SIG-M5 treated with dmso at 0.1 percent for 504 hours (cell line): ENCODE data around the gene CD7.
A peak's percentile ranks its signal among the peaks of the same experiment; 100 is the strongest.

ENCODE experiments used
- DNase-seq: peaks from one replicate; lab custom pipeline; 2025; ENCODE audit not compliant: unreplicated experiment; lab: John Stamatoyannopoulos, UW

The CD7 gene

DNA sequence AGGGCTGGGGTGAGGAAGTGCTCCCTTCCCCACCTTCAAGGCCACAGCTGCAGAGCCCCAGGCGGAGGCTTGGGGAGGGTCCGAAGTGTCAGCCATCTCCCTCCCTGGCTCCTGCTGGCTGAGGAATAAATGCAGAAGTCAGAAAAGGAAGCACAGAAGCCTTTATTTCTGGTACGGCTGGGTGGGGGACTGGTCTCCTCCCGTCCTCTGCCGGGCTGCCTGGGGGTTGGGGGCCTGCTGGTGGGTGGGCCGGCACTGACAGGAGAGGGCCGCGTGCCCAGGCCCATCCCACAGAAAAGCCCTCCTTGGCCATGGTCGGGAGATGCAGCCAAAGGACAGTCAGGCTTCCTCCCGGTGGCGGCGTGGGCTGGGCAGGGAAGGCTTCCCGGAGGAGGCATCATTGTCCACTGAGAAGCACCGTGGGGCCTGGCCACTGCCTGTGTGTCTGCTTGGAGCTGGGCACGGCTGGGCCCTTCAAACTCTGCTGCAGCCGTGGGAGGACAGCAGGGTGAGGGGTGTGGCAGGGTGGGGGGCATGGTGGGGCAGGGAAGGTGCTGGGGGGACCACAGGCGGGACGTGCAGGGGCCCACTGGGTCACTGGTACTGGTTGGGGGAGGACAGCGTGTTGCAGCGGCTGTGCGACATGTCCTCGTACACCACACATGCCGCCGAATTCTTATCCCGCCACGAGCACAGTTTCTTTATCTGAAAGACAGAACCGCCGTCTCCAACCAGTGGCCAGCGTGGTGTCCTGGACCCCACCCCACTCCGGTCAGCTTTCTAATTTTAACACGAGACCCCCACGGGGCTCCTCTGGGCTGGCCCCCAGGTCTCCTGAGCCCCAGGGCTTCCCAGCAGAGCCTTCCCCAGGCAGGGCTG is 2.4 kb downstream of the CD7 start:
- DNase-seq: peak; percentile 41

DNA sequence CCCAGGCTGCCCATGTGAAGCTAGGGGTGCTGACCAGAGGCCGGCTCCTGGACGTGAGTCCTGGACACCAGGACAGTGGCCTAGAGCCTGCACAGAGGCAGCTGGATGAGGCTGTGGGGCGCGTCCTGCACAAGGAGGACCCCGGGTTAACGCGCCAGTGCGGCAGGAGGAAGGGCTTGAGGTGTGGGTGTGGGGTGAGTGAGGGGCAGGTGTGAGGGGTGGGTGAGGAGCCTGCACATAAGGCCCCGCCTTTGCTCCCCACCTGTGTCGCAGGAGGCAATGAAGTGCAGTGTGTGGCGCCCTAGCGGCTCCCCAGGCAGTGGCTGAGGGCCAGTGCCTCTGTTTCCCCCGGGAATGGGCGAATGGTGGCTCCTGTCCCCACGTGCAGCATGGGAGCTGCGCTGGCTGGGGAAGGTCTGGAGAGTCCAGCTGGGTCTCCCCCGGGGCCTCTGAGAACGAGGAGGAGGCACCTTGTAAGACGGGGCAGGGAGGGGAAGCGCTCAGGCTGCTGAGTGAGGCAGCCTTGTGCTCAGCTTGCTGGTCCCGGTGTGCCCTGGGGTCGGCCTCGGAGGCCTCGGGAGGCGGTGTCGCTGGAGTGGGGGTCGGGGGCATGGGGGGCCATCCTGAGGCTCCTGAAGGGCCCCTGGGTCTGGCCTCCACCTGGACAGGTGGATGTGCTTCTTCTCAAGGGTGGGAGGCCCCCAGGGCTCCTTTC is 3.2 kb downstream of the CD7 start:
- DNase-seq: no peak

DNA sequence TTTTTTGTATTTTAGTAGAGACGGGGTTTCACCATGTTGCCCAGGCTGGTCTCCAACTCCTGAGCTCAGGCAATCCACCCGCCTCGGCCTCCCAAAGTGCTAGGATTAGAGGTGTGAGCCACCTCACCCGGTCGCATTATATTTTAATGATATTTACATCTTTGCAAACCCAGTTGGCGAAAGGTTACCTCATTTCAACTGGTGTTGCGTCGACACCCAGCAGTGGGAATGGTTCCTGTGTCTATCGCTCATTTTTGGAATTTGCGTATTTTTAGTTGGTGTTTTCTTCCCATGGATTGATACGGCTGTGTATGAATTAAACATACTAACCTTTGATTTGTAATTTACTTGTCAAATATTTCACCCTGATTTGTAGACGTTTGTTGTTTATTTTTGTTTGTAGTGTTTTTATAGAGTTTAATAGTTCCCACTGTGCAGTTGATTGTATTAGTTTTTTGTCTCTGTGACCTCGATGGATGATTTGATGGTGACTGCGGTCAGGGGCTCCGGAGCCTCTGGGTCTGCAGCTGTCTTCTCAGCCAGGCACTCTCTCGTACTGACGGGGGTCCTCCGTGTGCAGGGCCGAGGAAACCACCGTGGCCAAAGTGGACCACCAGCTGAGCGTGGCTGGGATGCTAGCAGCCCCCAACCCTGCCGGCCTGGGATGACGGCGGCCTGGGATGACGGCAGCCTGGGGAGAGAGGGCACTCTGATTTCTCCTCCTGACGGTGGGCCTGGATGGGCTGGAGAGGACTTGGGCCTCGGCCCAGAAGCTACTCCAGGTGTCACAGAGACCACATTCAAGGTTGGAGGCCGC is 4.0 kb downstream of the CD7 start:
- DNase-seq: no peak

DNA sequence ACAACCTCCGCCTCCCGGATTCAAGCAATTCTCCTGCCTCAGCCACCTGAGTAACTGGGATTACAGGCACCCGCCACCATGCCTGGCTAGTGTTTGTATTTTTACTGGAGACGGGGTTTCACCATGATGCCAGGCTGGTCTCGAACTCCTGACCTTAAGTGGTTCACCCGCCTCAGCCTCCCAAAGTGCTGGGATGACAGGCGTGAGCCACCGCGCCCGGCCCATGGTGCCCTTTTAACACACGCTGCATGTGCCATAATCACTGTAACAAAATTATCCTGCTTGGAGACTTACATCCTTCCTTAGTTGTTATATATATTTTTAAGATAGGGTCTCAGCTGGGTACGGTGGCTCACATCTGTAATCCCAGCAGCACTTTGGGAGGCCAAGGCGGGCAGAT is 5.4 kb downstream of the CD7 start:
- DNase-seq: no peak

DNA sequence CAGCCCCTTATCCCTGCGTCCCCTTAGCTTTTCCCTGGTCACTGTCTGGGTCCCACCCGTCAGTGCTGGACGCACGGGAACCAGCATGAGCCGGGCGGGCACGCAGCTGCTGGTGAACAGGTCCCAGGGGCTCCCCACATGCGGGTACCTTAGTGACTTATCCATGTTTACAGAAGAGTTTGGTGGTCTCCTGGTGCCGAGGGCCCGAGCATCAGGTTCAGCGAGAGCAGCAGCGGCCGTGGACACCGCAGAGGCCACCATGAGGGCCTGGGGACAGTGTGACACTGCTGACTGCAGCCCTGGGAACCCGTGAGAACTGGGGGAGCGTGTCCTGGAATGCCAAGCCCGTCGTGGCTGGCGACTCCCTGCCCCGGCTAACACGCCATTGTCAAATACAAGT is 6.5 kb downstream of the CD7 start:
- DNase-seq: no peak

DNA sequence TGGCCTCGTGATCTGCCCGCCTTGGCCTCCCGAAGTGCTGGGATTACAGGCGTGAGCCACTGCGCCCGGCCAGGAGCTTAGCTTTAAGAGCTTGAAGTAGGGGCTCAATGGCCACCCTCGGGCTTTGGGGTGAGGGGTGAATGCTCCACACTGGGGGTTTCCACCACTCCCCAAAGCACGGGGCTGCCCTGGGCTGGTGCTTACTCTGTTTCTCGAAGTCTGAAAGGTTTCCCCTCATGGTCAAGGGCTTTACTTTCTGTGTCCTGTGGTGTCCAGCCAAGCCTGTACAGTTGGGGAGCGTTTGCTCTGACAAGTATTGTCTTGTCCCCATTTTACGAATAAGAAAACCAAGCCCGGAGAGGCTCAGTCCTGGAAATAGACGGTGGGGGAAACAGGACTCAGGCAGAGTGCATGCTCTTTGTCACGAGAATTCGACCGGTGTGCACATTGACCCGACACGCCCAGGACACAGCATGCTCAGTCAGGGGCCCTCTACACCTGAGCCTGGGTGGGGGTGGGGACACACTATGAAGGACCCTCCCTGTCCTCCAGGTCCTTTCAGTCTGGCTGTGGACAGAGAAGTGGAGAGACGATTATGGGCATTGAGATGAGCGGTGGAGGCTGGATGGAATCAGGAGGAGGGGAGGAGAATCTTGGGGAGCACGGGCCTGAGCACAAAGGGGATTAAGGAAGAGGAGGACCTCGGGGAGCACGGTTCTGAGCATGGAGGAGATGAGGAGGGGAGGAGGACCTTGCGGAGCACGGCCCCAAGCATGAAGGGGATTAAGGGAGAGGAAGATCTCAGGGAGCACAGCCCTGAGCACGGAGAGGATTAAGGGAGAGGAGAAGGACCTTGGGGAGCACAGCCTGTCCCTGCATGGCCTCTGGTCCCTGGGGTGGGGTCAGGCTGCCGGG is 7.5 kb downstream of the CD7 start:
- DNase-seq: no peak

DNA sequence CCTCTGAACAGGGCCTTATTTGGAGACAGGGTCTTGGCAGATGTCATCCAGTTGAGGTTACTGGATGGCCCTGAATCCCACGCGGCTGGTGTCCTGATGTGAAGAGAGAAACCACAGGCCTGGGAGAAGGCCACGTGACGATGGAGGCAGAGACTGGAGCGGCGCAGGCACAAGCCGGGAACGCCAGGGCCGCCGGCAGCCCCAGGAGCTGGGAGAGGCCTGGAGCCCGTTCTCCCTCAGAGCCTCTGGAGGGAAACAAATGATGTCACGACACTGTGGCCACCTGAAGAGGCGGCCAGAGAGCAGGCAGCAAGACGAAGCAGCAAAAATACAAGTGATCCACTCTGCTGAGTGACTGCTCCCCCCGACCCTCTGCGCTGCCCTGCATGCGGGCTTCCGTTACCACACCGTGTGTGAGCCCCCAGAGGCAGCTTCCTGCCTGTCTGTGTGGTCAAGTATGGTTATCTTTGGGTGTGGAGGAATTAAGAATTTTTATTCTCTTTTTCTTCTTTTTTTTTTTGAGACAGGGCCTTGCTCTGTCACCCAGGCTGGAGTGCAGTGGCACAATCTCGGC is 11.6 kb downstream of the CD7 start:
- DNase-seq: no peak

DNA sequence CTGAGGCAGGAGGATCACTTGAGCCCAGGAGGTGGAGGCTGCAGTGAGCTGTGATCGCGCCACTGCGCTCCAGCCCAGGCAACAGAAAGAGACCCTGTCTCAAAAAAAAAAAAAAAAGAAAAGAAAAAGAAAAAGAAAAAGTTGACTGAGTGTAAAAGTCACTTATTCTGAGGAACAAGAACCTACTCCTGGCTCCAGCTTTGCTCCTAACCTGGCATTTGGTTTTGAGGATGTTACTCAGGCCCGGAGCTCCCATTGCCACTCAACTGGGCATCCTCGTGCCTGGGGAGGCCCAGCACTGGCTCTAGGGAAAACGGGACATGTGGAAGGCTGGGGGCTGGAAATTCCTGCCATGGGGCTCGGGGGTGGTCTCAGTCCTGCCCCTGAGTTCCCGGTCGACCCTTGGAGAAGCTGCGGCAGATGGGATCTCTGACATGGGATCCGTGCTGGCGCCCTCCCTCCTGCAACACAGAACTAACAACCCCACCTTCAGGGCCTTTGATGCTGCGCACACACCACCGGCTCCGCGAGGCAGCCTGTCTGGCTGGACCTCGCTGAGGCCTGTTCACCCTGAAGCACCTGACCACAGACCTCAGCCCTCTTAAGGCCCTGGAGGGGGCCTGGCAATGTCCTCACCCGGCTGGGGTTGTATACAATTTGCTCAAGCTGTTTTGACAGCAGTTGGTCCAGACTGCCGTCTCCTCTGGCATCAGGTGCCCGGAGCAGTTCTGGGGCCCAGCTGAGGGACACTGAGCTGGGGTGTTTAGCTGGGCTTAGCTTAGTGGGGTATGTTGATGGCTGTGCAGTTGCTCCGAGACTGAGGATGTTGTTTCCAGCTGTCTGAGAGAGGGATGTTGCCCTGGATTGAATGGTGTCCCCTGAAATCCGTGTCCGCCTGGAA is 12.3 kb downstream of the CD7 start:
- no peak for DNase-seq

DNA sequence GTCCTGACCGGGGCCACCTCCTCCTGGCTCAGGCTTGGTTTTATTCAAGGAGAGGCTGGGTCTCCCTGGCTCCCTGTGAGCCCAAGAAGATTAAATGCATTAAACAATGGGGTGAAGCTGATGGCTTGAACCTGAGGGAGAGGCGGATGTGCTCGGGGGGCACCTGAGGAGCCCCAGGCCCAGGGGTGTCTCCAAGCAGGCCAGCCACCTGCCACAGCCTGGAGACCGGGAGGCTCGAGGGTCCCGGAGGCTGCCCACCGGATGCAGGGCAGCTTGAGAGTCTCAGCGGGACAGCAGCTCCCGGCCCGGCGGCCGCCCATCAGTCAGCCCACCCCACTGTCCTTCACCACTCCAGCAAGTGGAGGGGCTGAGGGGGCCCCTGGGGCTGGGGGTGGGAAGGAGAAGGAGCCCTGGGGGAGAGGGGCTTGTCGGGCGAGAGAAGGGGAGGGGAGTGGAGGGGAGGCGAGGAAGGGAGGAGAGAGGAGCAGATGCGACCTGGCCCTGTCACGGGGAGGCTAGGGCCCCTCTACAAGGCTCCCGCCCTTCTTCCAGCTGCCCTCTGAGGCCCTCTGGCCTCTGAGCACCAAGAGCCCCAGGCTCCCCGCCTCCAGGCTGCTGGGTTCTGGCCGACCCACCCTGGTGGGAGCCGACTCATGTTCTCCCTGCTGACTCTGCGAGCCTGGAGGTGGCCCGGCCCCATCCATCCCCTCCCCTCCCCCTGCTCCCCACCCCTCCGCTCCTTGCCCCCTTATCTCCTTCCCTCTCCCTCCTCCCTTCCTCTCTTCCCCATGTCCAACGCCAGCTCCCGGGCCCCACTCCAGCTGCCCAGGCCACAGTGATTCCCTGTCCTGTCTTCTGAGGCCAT is 13.2 kb downstream of the CD7 start:
- no peak for DNase-seq

DNA sequence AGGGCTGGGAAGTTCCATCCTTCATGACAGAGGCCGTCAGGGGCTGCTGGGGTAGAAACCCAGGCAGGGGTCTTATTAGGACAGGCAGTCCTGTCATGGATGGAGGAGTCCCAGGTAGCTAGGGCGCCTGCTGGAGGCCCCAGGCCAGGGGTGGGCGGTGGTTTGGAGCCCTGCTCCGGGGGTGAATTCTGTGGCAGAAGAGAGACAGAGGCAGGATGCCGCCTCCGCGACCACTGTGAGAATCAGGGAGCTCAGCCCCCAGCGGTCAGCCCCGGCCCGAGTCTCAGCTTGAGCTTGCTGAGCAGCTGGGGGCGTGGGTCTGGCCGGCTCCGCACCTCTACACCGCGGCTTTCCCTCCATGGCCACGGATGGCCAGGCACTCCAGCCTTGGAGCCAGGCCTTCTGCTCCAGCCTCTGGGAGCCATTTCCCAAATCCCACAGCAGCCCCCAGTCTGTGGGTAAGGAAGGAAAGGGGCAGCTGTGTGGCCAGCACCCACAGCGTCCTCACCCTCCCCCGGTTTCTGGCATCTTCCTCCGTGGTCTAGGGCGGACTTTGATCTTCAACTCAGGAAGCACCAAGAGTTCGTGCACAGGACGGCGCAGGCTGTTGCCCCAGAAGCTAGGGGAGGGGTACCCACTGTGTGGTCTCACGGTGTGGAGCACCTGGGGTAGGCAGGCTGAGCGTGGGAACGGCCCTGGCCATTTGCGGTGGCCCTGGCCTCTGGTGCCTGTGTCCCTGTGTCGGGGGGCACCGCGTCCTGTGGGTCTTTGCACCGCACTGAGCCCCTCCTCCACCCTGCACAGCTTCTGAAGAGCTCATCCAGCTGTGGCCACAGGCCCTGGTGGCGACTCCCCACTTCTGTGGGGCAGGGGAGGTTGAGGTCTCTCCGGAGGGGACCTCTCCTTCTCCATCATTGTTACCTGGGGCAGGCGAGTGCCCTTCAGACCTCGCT is 14.1 kb downstream of the CD7 start:
- no peak for DNase-seq

DNA sequence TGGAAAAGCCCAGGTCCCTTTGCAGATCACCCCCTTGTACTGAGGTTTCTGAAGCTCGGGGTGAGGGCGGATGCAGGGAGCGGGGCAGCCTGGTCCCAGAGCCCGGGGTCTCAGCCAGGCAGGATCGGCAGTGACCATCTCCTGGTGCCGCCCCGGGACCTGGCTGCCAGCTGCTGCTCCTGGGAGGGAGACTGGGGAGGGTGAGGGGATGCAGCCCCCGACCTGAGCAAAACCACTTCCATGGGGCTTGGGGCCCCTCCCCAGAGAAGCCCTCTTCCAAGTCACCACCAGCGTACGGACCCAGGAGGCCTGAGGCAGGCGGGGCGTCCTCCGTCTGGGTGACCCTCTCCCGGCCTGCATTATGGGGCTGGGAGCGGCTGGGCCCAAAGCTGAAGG is 14.8 kb downstream of the CD7 start:
- no peak for DNase-seq

DNA sequence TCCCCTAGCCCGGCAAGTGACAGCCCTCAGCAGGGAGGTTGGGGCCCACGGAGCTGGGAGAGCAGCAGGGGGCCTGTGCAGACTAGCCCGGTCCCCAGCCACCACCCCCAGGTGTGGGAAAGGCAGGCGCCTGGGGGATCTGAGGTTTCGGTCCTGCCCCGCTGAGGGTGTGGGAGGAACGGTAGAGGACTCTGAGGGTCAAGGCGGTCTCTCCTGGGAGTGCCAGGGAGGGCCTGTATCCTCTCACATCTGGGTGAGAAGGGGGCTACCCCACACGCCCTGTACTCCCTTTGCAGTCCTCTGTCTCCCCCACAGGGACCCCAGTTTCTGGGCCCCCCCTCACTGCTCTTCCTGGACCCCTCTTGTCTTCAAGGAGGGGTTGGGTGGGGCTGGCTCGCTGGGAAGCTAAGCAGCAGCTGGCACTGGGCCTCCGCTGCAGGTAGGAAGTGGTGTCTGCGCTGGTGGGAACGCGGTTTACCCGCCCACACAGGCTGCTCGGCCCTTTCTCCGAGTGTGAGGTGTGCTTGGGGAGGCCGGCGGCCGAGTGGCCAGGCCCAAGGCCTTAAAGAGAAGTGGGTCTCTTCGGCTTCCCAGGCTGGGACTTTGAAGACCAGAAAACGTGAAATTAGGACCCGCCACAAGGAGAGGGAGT is 15.4 kb downstream of the CD7 start:
- DNase-seq: no peak

DNA sequence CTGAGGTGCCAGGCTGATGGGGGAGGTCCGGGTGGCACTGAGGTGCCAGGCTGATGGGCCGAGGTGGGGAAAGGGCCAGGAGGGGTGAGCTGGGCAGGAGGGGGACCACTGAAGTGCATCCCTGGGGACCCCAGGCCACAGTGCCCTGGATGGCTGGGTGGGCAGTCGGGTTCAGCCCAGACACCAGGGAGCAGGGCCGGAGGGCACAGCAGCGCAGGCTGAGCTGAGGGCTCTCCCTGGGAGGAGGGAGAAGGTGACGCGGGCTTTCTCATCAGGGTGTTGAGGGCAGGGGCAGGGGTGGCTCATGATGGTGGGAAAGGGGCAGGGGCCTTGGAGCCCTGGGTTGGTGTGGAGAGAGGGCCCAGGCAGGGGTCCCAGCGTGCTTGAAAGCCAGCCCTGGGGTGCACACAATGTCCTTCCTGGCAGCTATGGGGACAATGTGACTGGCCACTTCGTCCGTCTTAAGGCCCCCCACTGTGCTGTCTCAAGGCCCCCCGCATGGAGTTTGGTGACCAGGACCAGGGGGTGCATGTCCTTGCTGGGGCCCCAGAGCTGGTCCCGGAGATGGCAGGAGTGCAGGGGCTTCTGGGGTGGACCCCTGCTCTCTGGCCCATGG is 16.0 kb downstream of the CD7 start:
- no peak for DNase-seq

DNA sequence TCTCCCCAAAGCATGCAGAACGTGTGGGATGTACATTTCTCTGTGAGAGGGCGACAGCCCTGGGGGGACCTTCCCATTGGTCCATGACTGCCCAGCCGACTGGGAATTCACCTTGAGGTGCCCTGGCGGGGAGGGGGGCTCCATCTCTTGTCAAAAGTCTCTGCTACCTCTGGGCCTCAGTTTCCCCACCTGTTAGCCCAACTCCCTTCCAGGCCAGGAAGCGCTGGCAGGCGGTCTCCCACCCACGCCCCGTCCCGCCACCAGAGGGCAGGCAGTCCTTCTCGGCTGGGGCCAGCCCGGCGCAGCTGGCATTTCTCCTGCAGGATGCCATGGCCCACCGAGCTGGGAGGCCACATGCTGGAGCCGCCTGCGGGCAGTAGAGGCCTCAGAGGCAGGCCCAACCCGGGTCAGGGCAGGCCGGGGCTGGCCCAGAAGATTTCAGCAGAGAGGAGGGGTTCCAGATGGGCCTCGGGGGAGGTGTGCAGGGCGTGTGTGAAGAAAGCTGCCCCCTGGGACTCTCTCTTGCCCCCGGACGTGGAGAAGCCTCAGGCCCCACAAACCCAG is 16.6 kb downstream of the CD7 start:
- DNase-seq: no peak

DNA sequence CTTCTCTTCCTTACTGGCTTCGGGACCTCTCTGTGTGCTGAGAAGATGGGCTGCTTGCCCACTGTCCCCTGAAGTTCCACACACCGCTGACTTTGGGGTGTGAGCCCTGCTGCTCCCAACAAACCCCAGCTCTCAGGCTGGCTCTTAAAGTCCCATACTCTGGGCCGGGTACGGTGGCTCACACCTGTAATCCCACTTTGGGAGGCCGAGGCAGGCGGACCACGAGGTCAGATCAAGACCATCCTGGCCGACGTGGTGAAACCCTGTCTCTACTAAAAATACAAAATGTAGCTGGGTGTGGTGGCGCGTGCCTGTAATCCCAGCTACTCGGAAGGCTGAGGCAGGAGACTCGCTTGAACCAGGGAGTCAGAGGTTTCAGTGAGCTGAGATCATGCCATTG is 17.2 kb downstream of the CD7 start:
- no peak for DNase-seq

DNA sequence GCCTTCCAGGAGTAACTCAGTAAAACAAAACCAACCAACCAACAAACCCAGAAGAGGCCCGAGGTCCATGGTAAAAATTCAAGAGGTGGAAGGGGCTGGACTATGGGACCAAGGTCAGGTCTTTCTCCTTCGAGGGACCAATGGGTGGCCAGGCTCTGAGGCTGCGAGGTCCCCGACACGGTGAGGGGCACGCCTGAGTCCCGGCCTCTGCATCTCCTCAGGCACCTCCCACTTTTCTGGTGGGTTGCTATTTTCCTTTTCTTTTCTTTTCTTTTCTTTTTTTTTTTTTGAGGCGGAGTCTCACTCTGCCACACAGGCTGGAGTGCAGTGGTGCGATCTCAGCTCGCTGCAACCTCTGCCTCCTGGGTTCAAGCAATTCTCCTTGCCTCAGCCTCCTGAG is 18.0 kb downstream of the CD7 start:
- no peak for DNase-seq
